Neural cell (in vitro differentiated cells): Measurements from ENCODE around the gene NRP1. TPM values are rescaled to one million over a fixed set of nuclear protein-coding genes. Genes with fewer than 3 reads are reported as not detected.

Source experiments
- H2AFZ ChIP-seq: fragments of 200-600, 300-800 bp; sonication (generic), shearing (Covaris generic); 2 replicates; pipeline ENCODE4 v1.6.0; 2014; ENCODE audit warnings: low read depth, mild to moderate bottlenecking, antibody characterized with exemption, low read length, moderate library complexity
- H3F3A ChIP-seq: fragments of 200-600 bp; shearing (Covaris generic); 2 replicates; pipeline ENCODE4 v1.6.1; 2016; ENCODE audit warnings: mild to moderate bottlenecking, moderate library complexity, mixed read lengths, antibody characterized with exemption, low read length; ENCODE audit not compliant: insufficient read depth, poor library complexity, severe bottlenecking
- H3K27ac ChIP-seq: fragments of 200-600, 300-800 bp; sonication (generic), shearing (Covaris generic); 2 replicates; pipeline ENCODE4 v1.5.1; 2014; ENCODE audit warnings: mild to moderate bottlenecking, low read length, moderate library complexity
- H3K27me3 ChIP-seq: fragments of 300-800, 200-600 bp; sonication (generic), shearing (Covaris generic); 2 replicates; pipeline ENCODE4 v1.6.0; 2014; ENCODE audit warnings: mild to moderate bottlenecking, low read depth, low read length, moderate library complexity; ENCODE audit not compliant: insufficient read depth
- H3K36me3 ChIP-seq: fragments of 300-800, 200-600 bp; sonication (generic), shearing (Covaris generic); 2 replicates; pipeline ENCODE4 v1.5.1; 2014; ENCODE audit warnings: mild to moderate bottlenecking, antibody characterized with exemption, low read length, moderate library complexity; ENCODE audit not compliant: insufficient read depth
- H3K4me2 ChIP-seq: fragments of 300-800, 200-600 bp; sonication (generic), shearing (Covaris generic); 2 replicates; pipeline ENCODE4 v1.6.0; 2014; ENCODE audit warnings: mild to moderate bottlenecking, low read length
- H3K4me3 ChIP-seq: fragments of 300-800, 200-600 bp; sonication (generic), shearing (Covaris generic); 2 replicates; pipeline ENCODE4 v1.5.1; 2014; ENCODE audit warnings: mild to moderate bottlenecking, low read length, moderate library complexity
- H3K79me2 ChIP-seq: fragments of 200-600 bp; shearing (Covaris generic); replicated peaks from 2 replicates; pipeline ENCODE4 v1.6.0; 2014; ENCODE audit warnings: mild to moderate bottlenecking, low read length, moderate library complexity; ENCODE audit not compliant: insufficient read depth
- H3K9ac ChIP-seq: fragments of 300-800, 200-600 bp; sonication (generic), shearing (Covaris generic); 2 replicates; pipeline ENCODE4 v1.6.1; 2016; ENCODE audit warnings: mild to moderate bottlenecking, low read length, mixed read lengths
- H3K9me2 ChIP-seq: fragments of 200-600 bp; shearing (Covaris generic); 2 replicates; pipeline ENCODE4 v1.6.1; 2016; ENCODE audit warnings: mild to moderate bottlenecking, low read length, mixed read lengths; ENCODE audit not compliant: insufficient read depth
- H3K9me3 ChIP-seq: fragments of 200-600, 300-800 bp; sonication (generic), shearing (Covaris generic); 2 replicates; pipeline ENCODE4 v1.6.1; 2016; ENCODE audit warnings: mild to moderate bottlenecking, mixed run types, low read length, moderate library complexity, mixed read lengths
- H4K20me1 ChIP-seq: fragments of 200-600 bp; shearing (Covaris generic); 2 replicates; pipeline ENCODE4 v1.6.1; 2016; ENCODE audit warnings: mild to moderate bottlenecking, mixed run types; ENCODE audit not compliant: insufficient read depth
- EP300 ChIP-seq: fragments of 450-650 bp; conservative IDR thresholded peaks from 2 replicates; pipeline ENCODE4 v1.6.1; 2014; ENCODE audit warnings: antibody characterized with exemption, mild to moderate bottlenecking, moderate library complexity; ENCODE audit not compliant: poor library complexity, severe bottlenecking
- EZH2 ChIP-seq: fragments of 200-600, 300-800 bp; shearing (Covaris generic), sonication (generic); IDR thresholded peaks from 2 replicates; pipeline ENCODE4 v1.6.1; 2014; ENCODE audit warnings: antibody characterized with exemption, low read length, borderline replicate concordance, mild to moderate bottlenecking; ENCODE audit not compliant: insufficient read depth, poor library complexity, severe bottlenecking
- MXI1 ChIP-seq: fragments of 450-650 bp; conservative IDR thresholded peaks from 2 replicates; pipeline ENCODE4 v1.6.1; 2014; ENCODE audit warnings: antibody characterized with exemption, mild to moderate bottlenecking; ENCODE audit not compliant: poor library complexity, severe bottlenecking
- POLR2AphosphoS5 ChIP-seq: IDR thresholded peaks from 2 replicates; pipeline ENCODE4 v1.6.1; 2012
- RAD21 ChIP-seq: fragments of 450-650 bp; conservative IDR thresholded peaks from 2 replicates; pipeline ENCODE4 v1.6.1; 2014; ENCODE audit warnings: antibody characterized with exemption, mild to moderate bottlenecking, moderate library complexity
- SMC3 ChIP-seq: fragments of 450-650 bp; conservative IDR thresholded peaks from 2 replicates; pipeline ENCODE4 v1.6.1; 2014; ENCODE audit warnings: antibody characterized with exemption, mild to moderate bottlenecking, moderate library complexity; ENCODE audit not compliant: poor library complexity
- TAF1 ChIP-seq: IDR thresholded peaks from 2 replicates; pipeline ENCODE4 v1.6.1; 2012; ENCODE audit warnings: low read depth
- polyA plus RNA-seq: library from polyadenylated mRNA; depleted of rRNA; stranded (reverse); fragments of >200 nt; gene quantifications from 2 replicates; pipeline ENCODE4 v1.2.3, GENCODE V29; 2014
- TF ChIP-seq, protein P1 (sequence below): IDR thresholded peaks from 2 replicates; pipeline ENCODE4 v1.6.1; 2012; ENCODE audit warnings: borderline replicate concordance
- TF ChIP-seq, protein P2 (sequence below): fragments of 450-650 bp; IDR thresholded peaks from 2 replicates; pipeline ENCODE4 v1.5.1; 2014; ENCODE audit warnings: antibody characterized with exemption, mild to moderate bottlenecking, moderate library complexity; ENCODE audit not compliant: poor library complexity, severe bottlenecking

Gene NRP1
- polyA plus RNA-seq, 1 donor from 2014 or later, result 23.2 TPM

GRCh38 chr10:33335551-33335800 lies 1.0 kb upstream of the NRP1 start:
- Histone ChIP-seq H2AFZ (peak overlapping the region; percentile 57), H3K27me3 (peaks cover 17% of the 10 kb centered on the region), H3K4me2 (peak overlapping the region; percentile 93), H3K9me2 (no peaks in the 10 kb centered on the region), H3F3A (peaks cover 3% of the 10 kb centered on the region), H3K36me3 (no peaks in the 10 kb centered on the region), H3K4me3 (peak overlapping the region; percentile 85), H3K27ac (peak overlapping the region; percentile 73), H3K9ac (peak overlapping the region; percentile 81), H3K9me3 (no peaks in the 10 kb centered on the region), H3K79me2 (peaks cover 39% of the 10 kb centered on the region), H4K20me1 (no peaks in the 10 kb centered on the region)
- TF ChIP-seq TAF1 (no peak), POLR2AphosphoS5 (peak; percentile 2)

GRCh38 chr10:33334805-33335550 lies 511 bp upstream of the NRP1 start:
- Histone ChIP-seq H3K9me3 (no peaks in the 10 kb centered on the region), H3K27ac (peak overlapping the region; percentile 73), H3K36me3 (no peaks in the 10 kb centered on the region), H4K20me1 (no peaks in the 10 kb centered on the region), H3K9me2 (no peaks in the 10 kb centered on the region), H3K79me2 (peaks cover 43% of the 10 kb centered on the region), H3K9ac (peak overlapping the region; percentile 81), H3K4me2 (peak overlapping the region; percentile 93), H3F3A (peaks cover 3% of the 10 kb centered on the region), H2AFZ (peak overlapping the region; percentile 57), H3K27me3 (peaks cover 17% of the 10 kb centered on the region), H3K4me3 (peak overlapping the region; percentile 85)
- peak; percentile 16 for TF ChIP-seq TAF1
- TF ChIP-seq, protein P1, sequence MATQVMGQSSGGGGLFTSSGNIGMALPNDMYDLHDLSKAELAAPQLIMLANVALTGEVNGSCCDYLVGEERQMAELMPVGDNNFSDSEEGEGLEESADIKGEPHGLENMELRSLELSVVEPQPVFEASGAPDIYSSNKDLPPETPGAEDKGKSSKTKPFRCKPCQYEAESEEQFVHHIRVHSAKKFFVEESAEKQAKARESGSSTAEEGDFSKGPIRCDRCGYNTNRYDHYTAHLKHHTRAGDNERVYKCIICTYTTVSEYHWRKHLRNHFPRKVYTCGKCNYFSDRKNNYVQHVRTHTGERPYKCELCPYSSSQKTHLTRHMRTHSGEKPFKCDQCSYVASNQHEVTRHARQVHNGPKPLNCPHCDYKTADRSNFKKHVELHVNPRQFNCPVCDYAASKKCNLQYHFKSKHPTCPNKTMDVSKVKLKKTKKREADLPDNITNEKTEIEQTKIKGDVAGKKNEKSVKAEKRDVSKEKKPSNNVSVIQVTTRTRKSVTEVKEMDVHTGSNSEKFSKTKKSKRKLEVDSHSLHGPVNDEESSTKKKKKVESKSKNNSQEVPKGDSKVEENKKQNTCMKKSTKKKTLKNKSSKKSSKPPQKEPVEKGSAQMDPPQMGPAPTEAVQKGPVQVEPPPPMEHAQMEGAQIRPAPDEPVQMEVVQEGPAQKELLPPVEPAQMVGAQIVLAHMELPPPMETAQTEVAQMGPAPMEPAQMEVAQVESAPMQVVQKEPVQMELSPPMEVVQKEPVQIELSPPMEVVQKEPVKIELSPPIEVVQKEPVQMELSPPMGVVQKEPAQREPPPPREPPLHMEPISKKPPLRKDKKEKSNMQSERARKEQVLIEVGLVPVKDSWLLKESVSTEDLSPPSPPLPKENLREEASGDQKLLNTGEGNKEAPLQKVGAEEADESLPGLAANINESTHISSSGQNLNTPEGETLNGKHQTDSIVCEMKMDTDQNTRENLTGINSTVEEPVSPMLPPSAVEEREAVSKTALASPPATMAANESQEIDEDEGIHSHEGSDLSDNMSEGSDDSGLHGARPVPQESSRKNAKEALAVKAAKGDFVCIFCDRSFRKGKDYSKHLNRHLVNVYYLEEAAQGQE, result peak; percentile 54
- TF ChIP-seq, protein P2, sequence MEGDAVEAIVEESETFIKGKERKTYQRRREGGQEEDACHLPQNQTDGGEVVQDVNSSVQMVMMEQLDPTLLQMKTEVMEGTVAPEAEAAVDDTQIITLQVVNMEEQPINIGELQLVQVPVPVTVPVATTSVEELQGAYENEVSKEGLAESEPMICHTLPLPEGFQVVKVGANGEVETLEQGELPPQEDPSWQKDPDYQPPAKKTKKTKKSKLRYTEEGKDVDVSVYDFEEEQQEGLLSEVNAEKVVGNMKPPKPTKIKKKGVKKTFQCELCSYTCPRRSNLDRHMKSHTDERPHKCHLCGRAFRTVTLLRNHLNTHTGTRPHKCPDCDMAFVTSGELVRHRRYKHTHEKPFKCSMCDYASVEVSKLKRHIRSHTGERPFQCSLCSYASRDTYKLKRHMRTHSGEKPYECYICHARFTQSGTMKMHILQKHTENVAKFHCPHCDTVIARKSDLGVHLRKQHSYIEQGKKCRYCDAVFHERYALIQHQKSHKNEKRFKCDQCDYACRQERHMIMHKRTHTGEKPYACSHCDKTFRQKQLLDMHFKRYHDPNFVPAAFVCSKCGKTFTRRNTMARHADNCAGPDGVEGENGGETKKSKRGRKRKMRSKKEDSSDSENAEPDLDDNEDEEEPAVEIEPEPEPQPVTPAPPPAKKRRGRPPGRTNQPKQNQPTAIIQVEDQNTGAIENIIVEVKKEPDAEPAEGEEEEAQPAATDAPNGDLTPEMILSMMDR, result peak; percentile 86
- TF ChIP-seq EZH2, result no peak
- peak; percentile 60 for TF ChIP-seq MXI1
- TF ChIP-seq POLR2AphosphoS5, result peak; percentile 43
- peak; percentile 80 for TF ChIP-seq RAD21
- peak; percentile 38 for TF ChIP-seq EP300
- TF ChIP-seq SMC3, result peak; percentile 82
